Left colon (tissue), 2 donors: ENCODE data around the gene CRYBG1. TPM values are rescaled to one million over a fixed set of nuclear protein-coding genes. Genes with fewer than 3 reads are reported as not detected.

Experiments
- ATAC-seq: fragments of 200-7000 bp; cut with Tn5 transposase; one replicate; pipeline ENCODE4 v1.9.1; 2020; ENCODE audit warnings: mild to moderate bottlenecking, moderate library complexity
- DNase-seq, 2 donors: peaks; one replicate each; pipeline ENCODE4 v3.0.0-alpha.2; 2020
- intact Hi-C, 2 donors: fragments of 100-400 bp; cut with DNase I in 1 of 2; cut with micrococcal nuclease in 1 of 2; formaldehyde crosslinking; loops; one replicate each; pipeline versions ENCODE4 v1.11.2 to v1.14.0; 2022; cut with DNase I, micrococcal nuclease
- total RNA-seq, 2 donors: library from RNA; stranded (reverse); fragmentation: NEBNext Ultra II Directional; extraction: Animal tissue kit (Norgen Biotek cat#: 25700); gene quantifications; one replicate each; pipeline ENCODE4 v1.2.1, GENCODE V29; 2021
- donor health status: DM: no; HTN: no; CAD: no.
- donor health status: DM: yes; HTN: yes; CAD: no.

CRYBG1 gene
- total RNA-seq, 2 donors from 2014 or later: 73.7 to 77.5 TPM

DNA sequence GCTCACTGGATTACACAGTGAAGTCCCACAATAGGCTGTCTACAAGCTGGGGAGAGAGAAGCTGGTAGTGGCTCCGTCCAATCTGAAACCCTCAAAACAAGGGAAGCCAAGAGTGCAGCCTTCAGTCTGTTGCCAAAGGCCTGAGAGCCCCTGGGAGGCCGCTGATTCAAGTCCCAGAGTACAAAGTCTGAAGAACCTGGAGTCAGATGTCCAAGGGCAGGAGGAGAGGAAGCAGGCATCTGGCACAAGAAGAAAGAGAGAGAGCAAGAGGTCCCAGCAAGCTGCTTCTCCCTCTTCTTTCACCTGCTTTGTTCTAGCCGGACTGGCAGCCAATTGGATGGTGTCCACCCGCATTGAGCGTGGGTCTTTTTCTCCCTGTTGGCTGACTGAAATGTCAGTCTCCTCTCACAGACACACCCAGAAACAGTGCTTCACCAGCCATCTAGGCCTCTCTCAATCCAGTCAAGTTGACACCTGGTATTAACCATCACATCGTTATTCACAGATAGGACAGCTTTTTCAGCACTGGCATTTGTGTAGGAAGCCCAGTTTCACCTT, 51.2 kb downstream of the CRYBG1 start:
- intact Hi-C loops: no loop called here
- ATAC-seq: peak; percentile 81
- DNase-seq: peak; percentile 7 to 36

DNA sequence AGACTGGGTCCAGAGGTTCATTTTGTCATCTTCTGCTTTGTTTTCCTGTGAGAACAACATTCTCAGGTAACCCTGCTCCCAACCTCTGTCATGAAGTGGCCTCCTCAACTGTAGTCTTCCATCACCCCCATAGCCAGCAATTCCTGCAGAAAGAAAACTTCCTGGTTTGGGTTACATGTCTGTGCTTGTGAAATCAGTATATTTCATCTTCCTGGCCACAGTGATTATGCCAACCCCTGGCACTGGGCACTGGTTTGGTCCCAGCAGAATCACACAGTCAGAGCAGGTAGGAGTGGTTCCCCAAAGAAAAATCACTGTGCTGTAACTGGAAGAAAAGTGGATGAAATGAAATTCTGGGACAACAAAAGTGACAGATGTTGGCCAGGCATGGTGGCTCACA, 52.5 kb downstream of the CRYBG1 start:
- ATAC-seq (no peak), DNase-seq (no peak)
- intact Hi-C loops: no loop called here

DNA sequence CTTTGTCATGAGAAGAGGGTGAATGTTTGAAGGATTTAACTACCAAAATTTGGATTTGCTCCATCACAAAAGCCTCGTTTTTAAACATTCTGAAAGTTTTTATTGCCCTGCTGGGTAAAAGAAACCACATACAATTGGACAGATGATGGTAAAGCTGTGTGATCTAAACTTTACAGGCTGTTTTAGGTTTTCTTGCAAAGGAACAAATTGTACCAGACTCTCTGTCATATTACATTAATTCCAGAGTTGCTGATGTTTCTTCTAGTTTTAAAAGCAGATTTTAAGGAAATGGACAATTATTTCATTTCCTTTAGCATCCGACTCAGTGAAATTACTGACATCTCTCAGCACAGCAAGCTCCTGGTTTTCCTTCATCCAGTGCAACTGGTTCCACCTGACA, 53.2 kb downstream of the CRYBG1 start:
- ATAC-seq (no peak), DNase-seq (no peak)
- intact Hi-C loops: no loop called here

DNA sequence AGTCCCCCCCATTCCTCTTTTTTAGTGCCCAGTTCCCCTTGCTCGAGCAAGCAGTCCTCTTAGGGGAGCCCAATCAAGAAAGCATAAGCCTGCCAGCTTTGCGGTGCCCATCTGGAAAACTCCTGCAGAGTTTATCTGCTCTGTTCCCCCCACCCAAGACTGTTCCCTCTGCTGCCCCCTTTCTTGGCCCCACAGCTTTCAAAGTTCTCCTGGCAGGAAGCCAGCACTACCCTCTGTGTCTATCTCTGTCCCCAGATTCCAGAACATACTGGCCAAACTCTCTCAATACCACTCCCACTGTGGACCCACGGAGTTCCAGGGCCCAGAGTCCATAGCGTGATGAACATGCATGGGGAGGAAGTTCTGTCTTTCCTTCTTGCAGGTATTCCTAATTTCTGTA, 55.4 kb downstream of the CRYBG1 start:
- intact Hi-C loops: no loop called here
- ATAC-seq (no peak), DNase-seq (no peak)

DNA sequence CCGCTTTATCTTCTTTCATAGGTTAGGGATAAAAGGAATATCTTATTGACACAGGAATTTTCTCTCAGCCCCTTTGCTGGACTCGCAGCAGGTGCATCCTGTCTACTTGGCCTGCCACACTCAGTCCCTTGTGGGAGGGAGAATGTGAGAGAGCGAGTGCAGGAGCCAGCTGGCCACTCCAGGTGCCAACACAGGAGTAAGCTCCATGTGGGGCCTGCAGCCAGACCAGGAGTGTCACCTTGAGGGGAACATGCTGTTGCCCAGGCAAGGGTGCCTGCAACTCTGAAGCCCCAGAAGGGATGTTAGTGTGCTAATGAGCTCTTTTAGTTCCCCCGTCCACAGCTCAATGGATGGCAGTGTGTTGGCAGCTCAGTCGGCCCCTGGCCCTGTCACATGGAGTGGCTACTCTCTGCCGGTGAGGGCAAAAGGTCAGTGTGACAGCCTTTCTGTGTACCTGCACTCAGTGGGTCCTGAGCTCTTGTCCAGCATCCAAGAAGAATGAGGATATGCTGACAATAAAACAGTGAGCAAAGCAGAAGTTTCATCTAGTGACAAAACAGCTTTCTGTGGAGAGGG, 57.1 kb downstream of the CRYBG1 start:
- ATAC-seq (no peak), DNase-seq (no peak)
- intact Hi-C loops: no loop called here

DNA sequence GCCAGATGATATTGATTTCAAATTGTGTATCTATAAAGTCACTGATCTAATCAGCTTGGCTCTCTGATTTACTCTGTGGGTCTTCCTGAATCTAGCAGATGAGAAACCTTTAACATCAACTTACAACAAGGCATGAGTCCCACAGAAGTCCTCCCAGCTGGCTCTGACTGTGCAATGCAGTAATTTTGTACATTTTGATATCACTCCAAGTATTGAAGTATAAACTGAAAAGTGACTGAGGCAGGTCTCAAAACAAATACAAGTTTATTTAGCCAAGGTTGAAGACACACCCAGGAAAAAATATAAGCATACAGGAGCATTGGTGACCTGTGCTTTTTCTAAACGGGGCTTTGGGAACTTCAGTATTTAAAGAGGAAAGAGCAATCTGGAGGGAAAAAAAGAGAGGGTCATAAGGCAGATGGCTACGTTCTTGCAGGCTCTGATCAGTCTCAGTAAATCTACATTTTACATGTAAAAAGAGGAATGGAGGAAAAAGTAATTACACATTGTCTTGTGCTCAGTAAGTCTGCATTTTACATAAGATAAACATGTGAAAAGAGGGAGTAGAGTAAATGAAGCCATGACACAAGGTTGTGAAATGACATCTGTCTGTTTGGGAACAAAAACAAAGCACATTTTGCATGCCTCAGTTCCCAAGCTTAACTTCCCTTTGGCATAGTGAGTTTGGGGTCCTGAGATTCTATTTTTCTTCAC, 59.5 kb downstream of the CRYBG1 start:
- intact Hi-C loops: no loop called here
- DNase-seq (no peak), ATAC-seq (no peak)

DNA sequence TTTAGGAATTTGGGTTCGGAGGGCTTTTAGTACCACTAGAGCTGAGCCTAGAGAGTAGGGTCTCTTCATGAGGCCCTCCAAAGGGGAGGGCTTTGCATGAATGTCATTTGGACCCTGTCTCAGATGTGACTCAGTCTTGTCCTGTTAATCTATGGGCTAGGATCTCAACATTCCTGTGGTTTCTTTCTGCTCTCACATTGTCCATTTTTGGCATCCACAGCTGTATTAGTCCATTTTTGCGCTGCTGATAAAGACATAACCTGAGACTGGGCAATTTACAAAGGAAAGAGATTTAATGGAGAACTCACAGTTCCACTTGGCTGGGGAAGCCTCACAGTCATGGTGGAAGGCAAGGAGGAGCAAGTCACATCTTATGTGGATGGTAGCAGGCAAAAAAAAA, 61.0 kb downstream of the CRYBG1 start:
- DNase-seq (no peak), ATAC-seq (no peak)
- intact Hi-C loops: no loop called here

DNA sequence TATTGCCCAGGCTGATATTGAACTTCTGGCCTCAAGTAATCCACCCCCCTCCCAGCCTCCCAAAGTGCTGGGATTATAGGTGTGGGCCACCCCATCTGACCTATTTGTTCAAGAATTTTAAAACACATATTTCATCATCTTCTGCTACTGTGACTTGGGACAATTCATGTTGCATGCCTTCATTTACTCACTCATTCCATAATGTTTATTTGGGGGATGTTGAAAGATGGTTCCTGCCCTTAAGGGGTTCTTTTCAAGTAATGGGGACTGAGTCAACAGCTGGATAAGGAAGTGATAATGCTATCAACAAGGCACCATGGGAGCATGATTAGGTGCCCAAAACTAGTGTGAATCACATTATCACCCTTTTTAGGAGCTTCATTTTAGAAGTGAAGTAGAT, 62.0 kb downstream of the CRYBG1 start:
- intact Hi-C loops: no loop called here
- DNase-seq: no peak
- ATAC-seq: no peak

DNA sequence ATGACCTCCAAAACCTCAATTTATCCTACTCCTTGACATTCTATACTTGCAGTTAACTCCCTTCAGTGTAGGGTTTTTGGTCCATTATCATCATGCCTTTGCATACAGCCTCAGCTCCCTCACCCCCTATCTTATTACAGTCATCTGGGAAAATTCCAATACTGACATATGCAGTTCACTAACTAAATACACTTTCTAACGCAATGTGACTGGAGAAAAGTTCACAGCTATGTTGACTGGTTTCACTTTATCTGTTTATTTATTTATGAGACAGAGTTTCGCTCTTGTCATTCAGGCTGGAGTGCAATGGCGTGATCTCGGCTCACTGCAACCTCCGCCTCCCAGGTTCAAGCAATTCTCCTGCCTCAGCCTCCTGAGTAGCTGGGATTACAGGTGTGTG, 64.9 kb downstream of the CRYBG1 start:
- DNase-seq (no peak), ATAC-seq (no peak)
- intact Hi-C loops: no loop called here

DNA sequence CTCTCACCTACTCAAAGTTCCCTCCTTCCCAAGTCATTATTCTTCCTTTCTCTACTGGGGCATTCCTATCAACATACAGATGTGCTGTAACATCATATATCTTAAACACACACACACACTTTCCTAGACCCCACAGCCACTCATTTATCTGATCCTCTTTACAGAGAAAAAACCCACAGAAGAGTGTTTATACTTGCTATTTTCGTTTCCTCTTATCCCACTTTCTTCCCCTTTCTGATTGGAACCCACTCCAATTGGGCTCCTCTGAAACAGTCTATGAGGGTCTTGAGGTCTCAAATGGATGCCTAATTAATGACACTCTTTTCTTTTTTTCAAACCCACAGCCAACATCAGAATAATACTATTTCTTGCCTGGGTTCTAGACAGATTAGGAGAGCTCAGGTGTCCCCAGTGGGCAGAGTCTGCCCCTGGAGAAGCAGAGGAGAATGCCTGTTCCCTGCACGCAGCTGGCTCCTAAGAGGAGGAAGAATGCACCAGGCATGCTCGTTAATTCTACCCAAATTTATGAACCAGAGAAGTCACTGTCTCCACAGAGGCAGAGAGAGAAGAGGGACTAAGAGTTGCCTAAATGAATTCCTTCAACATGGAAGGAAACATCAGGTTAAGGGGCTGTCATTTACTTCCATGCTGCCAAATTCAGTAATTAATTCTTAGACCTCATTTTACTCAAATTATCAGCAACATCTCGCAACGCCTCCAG, 65.9 kb downstream of the CRYBG1 start:
- intact Hi-C loops: no loop called here
- ATAC-seq (no peak), DNase-seq (no peak)

DNA sequence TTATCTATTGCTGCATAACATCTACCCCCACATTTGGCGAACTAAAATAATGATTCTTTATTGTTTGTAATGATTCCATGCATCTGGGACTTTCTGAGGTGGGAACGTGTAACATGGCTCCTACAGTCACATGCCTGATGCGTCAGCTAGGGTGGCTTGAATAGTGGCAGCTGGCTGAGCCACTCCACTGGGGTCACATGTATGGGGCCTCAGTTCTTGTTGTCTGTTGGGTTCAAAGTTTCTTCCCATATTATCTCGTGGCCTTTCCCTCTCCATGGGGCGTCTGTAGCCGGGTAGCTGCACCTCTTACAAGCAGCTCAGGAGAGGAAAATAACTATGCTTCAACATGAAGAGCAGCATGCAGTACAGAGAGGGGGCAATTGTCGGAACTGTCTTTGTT, 69.9 kb downstream of the CRYBG1 start:
- intact Hi-C loops: no loop called here
- ATAC-seq: no peak
- no peak for DNase-seq

DNA sequence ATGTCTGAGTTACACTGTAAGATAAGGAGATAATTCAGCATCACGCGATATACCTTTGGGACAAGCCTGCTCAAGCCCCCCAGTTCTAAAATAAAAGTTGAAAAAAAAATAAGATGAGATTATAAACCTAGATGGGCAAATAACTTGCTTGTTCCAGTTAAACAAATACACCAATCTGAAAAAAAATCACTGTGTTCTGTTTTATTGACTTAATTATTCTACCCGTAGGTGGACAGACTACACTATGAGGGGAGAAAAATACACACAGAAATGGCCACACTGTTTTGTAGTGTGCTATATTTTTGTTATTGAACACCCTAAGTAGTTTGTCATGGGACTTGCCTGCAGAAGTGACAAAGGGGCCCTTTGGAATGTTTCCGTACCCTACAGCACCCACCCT, 70.9 kb downstream of the CRYBG1 start:
- ATAC-seq: no peak
- no peak for DNase-seq
- intact Hi-C loops: no loop called here

DNA sequence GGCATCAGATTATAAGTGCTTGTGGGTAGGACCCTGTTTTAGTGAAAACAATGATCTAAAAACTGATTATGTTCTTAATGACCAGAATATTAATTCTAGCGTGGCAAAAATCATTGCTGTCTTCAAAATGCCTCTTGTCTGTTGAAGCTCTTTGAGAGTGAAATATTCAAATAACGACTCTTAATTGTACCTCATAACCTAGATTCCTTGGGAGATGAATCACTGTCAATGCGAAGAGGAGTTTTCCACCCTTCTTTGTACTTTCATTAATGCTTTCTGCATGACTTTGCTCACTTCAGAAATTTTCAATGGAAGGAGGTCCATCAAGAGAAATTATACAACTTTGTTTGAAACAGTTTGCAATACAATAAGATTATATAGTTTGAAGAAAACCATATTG, 71.5 kb downstream of the CRYBG1 start:
- no peak for ATAC-seq
- intact Hi-C loops: no loop called here
- no peak for DNase-seq

DNA sequence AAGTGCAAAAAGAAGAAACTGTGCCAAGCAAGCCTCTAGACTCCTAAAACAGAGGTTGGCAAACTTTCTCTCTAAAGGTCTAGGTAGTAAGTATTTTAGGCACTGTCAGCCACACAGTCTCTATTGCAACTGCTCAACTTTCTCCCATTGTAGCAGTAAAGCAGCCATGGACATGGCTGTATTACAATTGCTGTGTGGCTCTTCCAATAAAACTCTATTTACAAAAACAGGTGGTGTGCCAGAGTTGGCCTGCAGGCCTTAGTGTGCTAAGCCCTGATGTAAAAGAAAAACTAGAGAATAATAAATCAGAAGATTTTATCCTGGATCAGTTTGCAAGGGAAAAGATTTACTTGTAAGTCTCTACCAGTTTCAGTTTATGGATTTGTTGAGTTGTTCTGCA, 74.0 kb downstream of the CRYBG1 start:
- no peak for DNase-seq
- intact Hi-C loops: no loop called here
- peak; percentile 62 for ATAC-seq

DNA sequence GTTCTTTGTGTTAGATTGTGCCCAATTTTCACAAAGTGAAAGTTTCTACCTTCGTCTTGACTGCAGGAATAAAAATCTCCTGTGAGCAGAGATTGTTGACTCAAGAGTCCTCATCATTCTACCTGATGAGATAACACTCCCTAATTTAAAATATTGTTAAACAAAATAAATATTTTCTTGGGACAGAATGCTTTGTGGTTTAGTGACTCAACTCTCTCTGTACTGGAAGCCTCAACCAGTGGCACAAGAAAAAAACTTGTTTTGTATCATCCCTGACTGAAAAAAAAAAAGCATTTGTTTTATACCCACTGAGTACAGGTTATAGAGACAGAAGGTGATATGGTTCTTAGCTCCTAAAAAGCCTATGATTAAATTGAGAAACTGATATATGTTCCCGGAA, 78.9 kb downstream of the CRYBG1 start:
- ATAC-seq (peak; percentile 21), DNase-seq (no peak)
- intact Hi-C loops: no loop called here

DNA sequence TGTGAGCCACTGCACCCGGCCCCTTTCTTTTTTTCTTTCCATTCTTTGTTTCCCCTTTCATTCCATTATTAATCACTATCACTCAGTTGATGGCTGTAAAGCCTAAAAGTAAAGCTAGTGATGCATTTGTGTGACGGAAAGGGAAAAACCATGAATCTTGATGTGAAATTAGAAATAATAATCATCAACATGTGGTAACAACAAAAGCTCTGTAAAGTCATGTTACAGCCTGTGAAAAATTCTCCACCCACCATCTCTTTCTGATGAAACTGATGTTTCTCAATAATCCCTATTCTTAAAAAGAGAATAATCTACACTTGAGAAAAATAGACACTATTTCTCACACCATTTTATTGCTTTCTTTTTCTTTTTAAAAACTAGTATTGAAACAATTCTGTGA, 80.0 kb downstream of the CRYBG1 start:
- DNase-seq (no peak), ATAC-seq (no peak)
- intact Hi-C loops: loop anchor here (10.0 kb wide), 3 partner anchors 106 to 534 kb away; partner anchors contain the start of gene CD24 (in 1 of the 2)

DNA sequence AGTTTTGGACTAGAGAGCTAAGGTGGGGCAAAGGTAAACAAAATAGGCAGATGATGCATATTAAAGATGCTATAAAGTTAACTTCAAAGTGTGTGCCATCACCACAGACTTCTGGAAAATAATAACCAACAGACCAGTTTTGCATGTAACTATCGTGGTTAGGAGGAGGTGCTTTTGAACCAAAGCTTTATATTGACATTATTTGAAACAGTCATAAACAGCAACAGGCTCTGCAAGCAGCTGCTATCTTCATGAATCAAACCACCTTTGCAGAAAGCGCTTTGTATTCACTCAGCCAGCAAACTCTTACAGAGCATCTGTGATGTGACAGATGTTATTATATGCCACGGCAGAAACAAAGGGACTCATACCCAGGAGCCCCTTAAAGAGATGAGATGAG, 81.9 kb downstream of the CRYBG1 start:
- intact Hi-C loops: loop anchor here (10.0 kb wide), 3 partner anchors 108 to 532 kb away; partner anchors contain the start of gene CD24 (in 1 of the 2)
- ATAC-seq: peak; percentile 7
- no peak for DNase-seq

DNA sequence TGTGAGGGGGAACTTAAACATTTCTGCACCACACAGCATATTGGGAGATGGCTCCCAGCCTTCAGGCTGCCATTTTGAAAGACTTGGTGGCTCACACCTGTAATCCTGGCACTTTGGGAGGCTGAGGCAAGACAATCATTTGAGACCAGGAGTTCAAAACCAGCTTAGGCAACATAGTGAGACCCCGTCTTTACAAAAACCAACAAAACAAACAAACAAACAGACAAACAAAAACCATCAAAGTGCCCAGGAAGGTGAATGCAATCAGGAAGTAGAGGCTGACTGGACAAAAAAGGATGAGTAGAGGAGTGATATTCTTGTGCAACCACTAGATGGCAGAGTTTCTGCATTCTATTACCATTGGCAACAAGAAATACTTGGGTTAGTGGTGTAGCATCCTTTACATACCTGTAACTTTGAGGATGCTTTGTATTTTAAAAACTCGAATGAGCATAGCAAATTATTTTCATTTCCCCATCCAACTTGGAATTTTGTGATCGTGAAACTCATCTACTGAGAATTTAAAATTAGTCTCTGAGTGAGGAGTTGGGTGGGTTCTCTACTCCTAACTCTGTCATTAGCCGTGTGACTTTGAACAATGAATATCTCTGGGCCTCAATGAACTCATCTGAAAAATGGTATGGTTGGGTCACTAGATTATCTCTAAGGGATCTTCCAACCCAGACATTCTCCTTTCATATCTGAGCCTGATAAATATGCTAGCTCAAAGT, 84.4 kb downstream of the CRYBG1 start:
- ATAC-seq: peak; percentile 63
- DNase-seq: no peak
- intact Hi-C loops: loop anchor here (5.0 to 10.0 kb wide), 4 partner anchors 110 to 530 kb away; partner anchors contain the start of gene CD24 (in 1 of the 2)

DNA sequence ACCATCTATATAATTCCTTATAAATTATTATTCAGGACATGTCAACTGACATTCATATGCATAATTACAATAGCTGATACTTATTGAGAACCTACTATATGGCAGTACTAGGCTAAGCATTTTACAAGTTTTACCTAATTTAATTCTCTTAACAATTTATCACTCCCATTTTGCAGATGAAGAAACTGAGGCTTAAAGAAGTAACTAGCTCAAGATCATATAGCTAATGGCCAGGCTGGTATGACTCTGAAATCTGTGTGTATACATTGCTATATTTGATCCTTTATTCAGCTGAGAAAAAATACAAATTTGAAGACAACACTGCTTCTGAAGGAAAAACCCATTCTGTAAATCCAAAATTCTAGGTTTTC, 85.0 kb downstream of the CRYBG1 start:
- ATAC-seq (no peak), DNase-seq (no peak)

More for the DNA sequence above, 85.0 kb downstream of the CRYBG1 start:
- intact Hi-C loops: loop anchor here (5.0 to 10.0 kb wide), 4 partner anchors 111 to 529 kb away; partner anchors contain the start of gene CD24 (in 1 of the 2)
